Esophagus muscularis mucosa (tissue), 4 donors: Measurements from ENCODE around the gene TBC1D22A.

Experiments
- CTCF ChIP-seq, 3 experiments: fragments of 200-600 bp in 2 of 3; fragments of 450-650 bp in 1 of 3; sonication (generic) in 2 of 3; IDR thresholded peaks; one replicate each; pipeline ENCODE4 v1.5.1; 2017 to 2019; ENCODE audit warnings: antibody characterized with exemption in 3 of 3, mild to moderate bottlenecking in 2 of 3, moderate library complexity in 1 of 3
- EP300 ChIP-seq: sonication (generic); formaldehyde crosslinking; IDR thresholded peaks from one replicate; pipeline ENCODE4 v1.6.1; 2017; ENCODE audit warnings: antibody characterized with exemption
- POLR2A ChIP-seq: fragments of 450-650 bp; IDR thresholded peaks from one replicate; pipeline ENCODE4 v1.6.1; 2017; ENCODE audit warnings: antibody characterized with exemption, moderate library complexity, mild to moderate bottlenecking, low read depth
- POLR2AphosphoS5 ChIP-seq, 2 donors: sonication (generic); formaldehyde crosslinking; IDR thresholded peaks; one replicate each; pipeline ENCODE4 v1.6.1; 2017; ENCODE audit warnings: antibody characterized with exemption in 2 of 2

- no peak for TF ChIP-seq CTCF (IDR thresholded peaks at IDR 0.05)
- TF ChIP-seq POLR2AphosphoS5 (IDR thresholded peaks at IDR 0.05) = no peak
- no peak for TF ChIP-seq EP300
- no peak for TF ChIP-seq POLR2A
Observed at GRCh38 chr22:46931881-46932280, 169.4 kb downstream of the TBC1D22A start.
